Natural killer cell (primary cell): ENCODE data around the gene PTDSS2. TPM values are rescaled to one million over a fixed set of nuclear protein-coding genes. Genes with fewer than 3 reads are reported as not detected.

Experiments
- ATAC-seq, 3 donors: fragments of 150-1000 bp in 2 of 3; fragments of 200-7000 bp in 1 of 3; cut with Tn5 transposase; 1 replicate in 1 of 3; 2 replicates in 2 of 3; pipeline ENCODE4 v1.10.0; 2021; ENCODE audit warnings: mild to moderate bottlenecking in 2 of 3, moderate library complexity in 2 of 3
- DNase-seq, 2 donors: peaks; one replicate each; pipeline versions ENCODE4 v3.0.0 to v3.0.0-alpha.2; 2013 to 2021; ENCODE audit warnings: mixed read lengths in 1 of 2
- H3K27ac ChIP-seq: one replicate; pipeline ENCODE4 v1.5.1; 2013; ENCODE audit warnings: mild to moderate bottlenecking, low read length
- H3K27me3 ChIP-seq: one replicate; pipeline ENCODE4 v1.6.1; 2013; ENCODE audit warnings: low read length; ENCODE audit not compliant: control insufficient read depth, insufficient read depth
- H3K36me3 ChIP-seq: one replicate; pipeline ENCODE4 v1.6.1; 2013; ENCODE audit warnings: low read length; ENCODE audit not compliant: control insufficient read depth, insufficient read depth
- H3K4me1 ChIP-seq: one replicate; pipeline ENCODE4 v1.6.1; 2013; ENCODE audit warnings: low read length; ENCODE audit not compliant: control insufficient read depth, insufficient read depth
- H3K4me3 ChIP-seq: one replicate; pipeline ENCODE4 v1.5.1; 2013; ENCODE audit warnings: low read length
- H3K9me3 ChIP-seq: one replicate; pipeline ENCODE4 v1.6.1; 2013; ENCODE audit warnings: low read length; ENCODE audit not compliant: control insufficient read depth, insufficient read depth
- H3K27ac Mint-ChIP-seq, 2 donors: one replicate each; pipeline ENCODE4 v1.8.0; 2022; ENCODE audit warnings: mild to moderate bottlenecking in 2 of 2, mixed read lengths in 2 of 2, moderate library complexity in 1 of 2
- H3K27me3 Mint-ChIP-seq, 2 donors: one replicate each; pipeline ENCODE4 v1.8.0; 2022; ENCODE audit warnings: low read depth in 2 of 2, mixed read lengths in 2 of 2
- H3K36me3 Mint-ChIP-seq: one replicate; pipeline ENCODE4 v1.8.0; 2022; ENCODE audit warnings: mixed read lengths
- H3K4me1 Mint-ChIP-seq, 2 donors: one replicate each; pipeline ENCODE4 v1.8.0; 2022; ENCODE audit warnings: mixed read lengths in 2 of 2
- H3K4me3 Mint-ChIP-seq: one replicate; pipeline ENCODE4 v1.8.0; 2022; ENCODE audit warnings: mild to moderate bottlenecking, moderate library complexity, mixed read lengths
- H3K9me3 Mint-ChIP-seq, 2 donors: one replicate each; pipeline ENCODE4 v1.8.0; 2022; ENCODE audit warnings: mixed read lengths in 2 of 2
- CTCF ChIP-seq: fragments of 200-600 bp; IDR thresholded peaks from one replicate; pipeline ENCODE4 v1.8.0; 2022; ENCODE audit warnings: antibody characterized with exemption
- WGBS: methylation state at CpG from one replicate; pipeline ENCODE4 v1.1.7; 2013; ENCODE audit warnings: missing lambda C conversion rate; ENCODE audit not compliant: insufficient coverage; 5-methylcytosine and 5-hydroxymethylcytosine counted together
- intact Hi-C: fragments of 100-400 bp; cut with micrococcal nuclease; formaldehyde crosslinking; loops from one replicate; pipeline ENCODE4 v1.14.2; 2022
- total RNA-seq, 4 donors: library from RNA; stranded (reverse); fragments of 120-200 nt in 1 of 4; gene quantifications; one replicate each; pipeline versions ENCODE4 v1.2.3 to v1.2.4, GENCODE V29; 2013 to 2022

PTDSS2 gene
- total RNA-seq, 3 donors from 2014 or later (not counting 1 experiment from before 2014, with no cell fraction given) = 21.5 to 25.1 (median 23.4) TPM

GRCh38 chr11:504994-505344 lies 54.9 kb downstream of the PTDSS2 start:
- Mint-ChIP-seq H3K36me3 (no peaks in the 10 kb centered on the region), H3K4me1 (peaks cover 8 to 18% of the 10 kb centered on the region in 2 donors), H3K4me3 (peak overlapping the region; percentile 25), H3K27me3 (no peaks in the 10 kb centered on the region), H3K9me3 (no peaks in the 10 kb centered on the region), H3K27ac (peak overlapping the region; percentile 83 to 97)
- no peak for TF ChIP-seq CTCF
- intact Hi-C loops = loop anchor here (5.0 kb wide), 1 partner anchor 98 kb away; no protein-coding TSS in a partner anchor
- no peak for DNase-seq
- no peak for ATAC-seq
- WGBS = 89% methylated on average over 7 of the region's 7 CpGs
- no peaks in the 10 kb centered on the region for H3K27me3 ChIP-seq
- H3K4me3 ChIP-seq = no peak overlapping the region
- no peaks in the 10 kb centered on the region for H3K9me3 ChIP-seq
- H3K27ac ChIP-seq = no peak overlapping the region
- peaks cover 52% of the 10 kb centered on the region for H3K4me1 ChIP-seq
- peaks cover 15% of the 10 kb centered on the region for H3K36me3 ChIP-seq

DNA sequence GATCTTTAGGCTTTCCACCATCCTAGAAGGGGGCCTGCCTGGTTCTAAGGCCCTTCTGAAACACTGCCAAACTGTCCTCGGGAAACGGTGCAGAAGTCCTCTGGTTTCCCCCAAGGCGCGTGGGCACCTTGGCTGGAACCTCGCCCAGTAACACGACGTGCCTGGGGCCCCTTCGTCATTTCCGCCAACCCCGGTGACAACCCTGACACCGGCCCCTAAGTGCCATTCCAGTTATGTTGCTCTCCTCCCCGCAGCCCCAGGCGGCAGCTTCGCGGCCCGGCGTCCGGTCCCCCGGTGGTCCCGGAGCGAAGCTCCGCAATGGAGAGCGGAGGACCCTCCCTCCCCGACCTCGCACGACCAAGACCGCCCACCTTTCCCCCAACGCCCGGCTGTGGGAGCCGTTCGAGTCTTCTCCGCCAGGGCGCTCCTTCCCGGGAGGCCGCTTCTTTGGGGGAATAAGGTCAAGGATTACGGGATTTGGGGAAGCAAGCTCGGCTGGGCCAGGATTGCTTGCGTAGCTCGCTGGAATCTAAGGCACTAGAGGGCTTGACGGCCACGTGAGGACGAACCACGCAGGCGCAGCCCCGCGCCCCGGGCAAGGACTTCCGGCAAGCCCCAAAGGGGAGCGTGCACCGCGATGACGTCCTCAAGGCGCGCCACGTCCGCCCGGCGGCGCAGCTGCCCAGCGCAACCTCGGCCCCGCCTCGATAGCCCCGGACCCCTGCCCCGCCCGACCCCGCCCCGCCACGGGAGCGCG lies 56.3 kb downstream of the PTDSS2 start:
- DNase-seq (peak; percentile 97 to 99), ATAC-seq (peak; percentile 71 to 87 (median 75))
- WGBS = under 1% methylated on average over 71 of the region's 71 CpGs
- peak overlapping the region; percentile 97 to 99 for H3K27ac Mint-ChIP-seq
- no peaks in the 10 kb centered on the region for H3K9me3 Mint-ChIP-seq
- intact Hi-C loops = loop anchor here (1.0 to 5.0 kb wide), 4 partner anchors 12 to 238 kb away; partner anchors contain the start of gene PTDSS2
- Histone ChIP-seq H3K27me3 (no peaks in the 10 kb centered on the region), H3K36me3 (peaks cover 8% of the 10 kb centered on the region), H3K4me1 (peaks cover 52% of the 10 kb centered on the region), H3K27ac (peak overlapping the region; percentile 100), H3K4me3 (peak overlapping the region; percentile 98), H3K9me3 (no peaks in the 10 kb centered on the region)
- H3K4me3 Mint-ChIP-seq = peak overlapping the region; percentile 97
- no peaks in the 10 kb centered on the region for H3K36me3 Mint-ChIP-seq
- no peak for TF ChIP-seq CTCF
- H3K27me3 Mint-ChIP-seq = no peaks in the 10 kb centered on the region
- peaks cover 8 to 18% of the 10 kb centered on the region in 2 donors for H3K4me1 Mint-ChIP-seq

DNA sequence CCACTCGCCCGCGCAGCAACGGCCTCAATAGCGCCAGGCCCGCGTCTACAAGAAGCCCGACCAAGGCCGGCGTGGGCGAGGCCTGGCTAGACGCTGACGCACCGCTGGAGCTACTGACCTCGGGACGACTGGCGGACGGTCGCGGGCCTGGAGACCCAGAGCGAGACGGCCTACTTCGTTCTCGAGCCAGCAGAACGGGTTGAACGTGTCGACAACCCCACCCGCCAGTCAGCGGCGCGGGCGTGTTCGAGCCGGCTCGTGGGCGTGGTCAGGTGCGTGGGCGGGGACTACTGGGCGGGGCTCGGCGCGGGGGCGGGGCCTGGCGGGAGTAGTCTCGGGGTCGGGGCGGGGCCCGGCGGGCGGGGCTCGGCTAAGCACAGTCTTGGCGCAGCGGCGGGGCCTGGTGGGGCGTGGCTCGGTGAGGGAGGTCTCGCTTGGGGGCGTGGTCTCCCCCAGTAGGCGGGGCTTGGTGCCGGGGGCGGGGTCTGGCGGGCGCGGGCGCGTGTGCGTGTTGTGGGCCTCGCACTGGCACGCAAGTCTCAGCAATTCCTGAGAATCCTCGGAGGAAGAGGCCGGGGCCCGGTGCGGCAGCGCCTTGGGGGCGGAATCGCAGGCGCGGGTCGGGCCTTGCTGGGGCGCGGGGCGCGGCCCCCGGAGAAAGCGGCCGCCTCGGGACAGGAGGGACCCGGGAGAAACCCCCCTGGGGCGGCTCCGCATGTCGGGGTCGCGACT lies 57.1 kb downstream of the PTDSS2 start, which contains the start of gene RNH1:
Gene RNH1, minus strand, starts transcription at position 248 of the 732 bp plus-strand sequence. CDS start 5,080 bp downstream, outside the sequence.
- Mint-ChIP-seq H3K27me3 (no peaks in the 10 kb centered on the region), H3K4me1 (peaks cover 8 to 18% of the 10 kb centered on the region in 2 donors), H3K36me3 (no peaks in the 10 kb centered on the region), H3K9me3 (no peaks in the 10 kb centered on the region), H3K4me3 (peak within 1 kb of the TSS; percentile 97), H3K27ac (peak within 1 kb of the TSS; percentile 97 to 99)
- peak within 1 kb of the TSS; percentile 100 for H3K27ac ChIP-seq
- H3K4me1 ChIP-seq = peaks cover 48% of the 10 kb centered on the region
- H3K9me3 ChIP-seq = no peaks in the 10 kb centered on the region
- DNase-seq (peak; percentile 97), ATAC-seq (peak; percentile 81 to 93 (median 83))
- under 1% methylated on average over 93 of the region's 93 CpGs for WGBS
- no peaks in the 10 kb centered on the region for H3K27me3 ChIP-seq
- TF ChIP-seq CTCF = no peak
- H3K4me3 ChIP-seq = peak within 1 kb of the TSS; percentile 98
- H3K36me3 ChIP-seq = peaks cover 6% of the 10 kb centered on the region
- intact Hi-C loops = loop anchor here (1.0 to 5.0 kb wide), 4 partner anchors 11 to 238 kb away; partner anchors contain the start of gene PTDSS2
